Retina (tissue), 1 donor: ENCODE data around the gene NOTCH1.
A peak's percentile ranks its signal among the peaks of the same experiment; 100 is the strongest.
"Not testable (repeated sequence)": the region's sequence is repeated elsewhere in the genome, so short reads cannot be mapped to it uniquely, and the experiment has no call there.

Experiments used
- DNase-seq: peaks from one replicate; pipeline ENCODE4 v3.0.0-alpha.2; 2016

Gene NOTCH1

DNA sequence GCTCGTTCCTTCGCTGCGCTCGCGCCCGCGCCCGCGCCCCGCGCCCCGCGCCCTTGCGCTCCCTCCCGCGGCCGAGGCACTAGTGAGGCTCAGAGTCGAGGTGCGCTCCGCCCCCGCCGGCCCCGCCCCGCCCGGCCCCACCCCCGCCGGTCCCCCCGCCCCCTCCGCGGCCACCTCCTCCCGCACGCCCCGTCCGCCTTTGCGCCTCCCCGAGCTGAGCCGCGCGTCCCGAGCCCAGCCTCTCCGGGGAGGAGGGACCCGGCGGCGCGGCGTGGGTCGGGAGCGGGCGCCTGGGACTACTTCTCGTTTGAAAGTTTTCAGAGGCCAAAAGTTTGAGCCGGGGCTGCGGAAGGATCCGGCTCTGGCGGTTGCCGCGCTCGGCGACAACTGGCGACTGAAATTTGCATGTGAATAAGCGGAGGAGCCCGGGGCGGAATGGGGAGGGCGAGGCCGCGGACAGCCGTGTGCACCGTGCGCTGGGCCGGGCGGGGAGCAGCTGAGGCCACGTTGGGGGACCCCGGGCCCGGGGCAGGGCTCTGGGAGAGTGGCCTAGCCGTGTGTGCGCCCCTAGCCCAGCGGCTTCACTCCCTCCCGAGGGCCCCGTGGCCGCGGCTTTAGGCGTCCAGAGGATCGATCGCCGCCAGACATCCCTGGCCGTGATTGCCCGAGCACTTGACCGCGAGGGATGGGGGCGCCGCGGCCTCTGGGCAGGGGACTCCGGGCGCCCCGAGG lies at the start of gene NOTCH1:
Gene NOTCH1, minus strand, starts transcription at position 84 of the 732 bp plus-strand sequence. CDS start 262 bp downstream, outside the sequence.
- DNase-seq = peak; percentile 95

DNA sequence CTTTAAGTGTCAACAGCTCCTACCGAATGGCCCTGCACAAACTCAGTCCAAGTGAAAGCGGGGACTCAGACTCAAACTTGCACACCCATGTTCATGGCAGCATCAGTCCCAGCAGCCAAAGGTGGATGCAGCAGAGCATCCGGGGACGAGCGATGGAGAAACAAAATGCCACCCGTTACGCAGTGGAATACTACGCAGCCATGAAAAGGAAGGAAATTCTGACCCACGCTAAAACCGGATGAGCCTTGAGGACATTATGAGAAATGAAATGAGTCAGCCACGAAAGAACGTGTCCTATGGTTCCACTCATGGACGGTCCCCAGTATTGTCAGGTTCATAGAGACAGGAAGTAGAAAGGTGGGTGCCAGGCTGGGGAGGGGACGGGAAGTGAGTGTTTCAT lies 48.6 kb upstream of the NOTCH1 start:
- no peak for DNase-seq

DNA sequence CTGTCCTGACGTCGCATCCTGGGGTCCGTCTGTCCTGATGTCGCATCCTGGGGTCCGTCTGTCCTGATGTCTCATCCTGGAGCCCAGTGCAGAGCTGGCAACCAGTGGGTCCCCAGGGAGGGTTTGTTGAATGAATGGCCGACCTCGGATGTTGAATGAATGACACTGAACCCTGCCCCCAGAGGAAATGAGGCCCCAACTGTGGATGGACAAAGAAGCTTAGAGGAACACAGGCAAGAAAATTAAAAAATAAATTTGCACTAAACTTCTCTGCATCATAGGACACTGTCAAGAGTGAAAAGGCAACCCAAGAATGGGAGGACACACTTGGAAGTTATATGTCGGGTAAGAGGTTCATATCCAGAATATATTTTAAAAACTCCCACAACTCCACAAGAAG lies 47.7 kb upstream of the NOTCH1 start:
- DNase-seq = no peak

DNA sequence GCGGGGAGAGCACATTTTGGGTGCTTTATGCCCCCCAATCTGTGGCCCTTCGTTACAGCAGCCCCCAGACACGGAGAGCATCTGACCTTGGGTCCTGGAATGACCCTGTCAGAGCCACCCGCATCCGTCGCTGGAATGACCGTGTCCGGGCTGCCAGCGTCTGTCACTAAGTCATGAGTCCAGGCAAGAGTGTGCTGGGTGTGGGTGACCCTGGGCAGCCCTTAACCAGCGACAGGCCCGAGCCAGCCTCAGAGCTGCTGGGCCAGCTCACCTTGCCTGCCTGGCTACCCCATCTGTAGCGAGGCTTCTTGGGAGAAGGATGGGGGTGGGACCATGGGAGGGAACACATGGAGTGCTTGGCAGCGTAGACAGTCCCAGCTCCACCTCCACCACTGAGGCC lies 46.8 kb upstream of the NOTCH1 start:
- no peak for DNase-seq

DNA sequence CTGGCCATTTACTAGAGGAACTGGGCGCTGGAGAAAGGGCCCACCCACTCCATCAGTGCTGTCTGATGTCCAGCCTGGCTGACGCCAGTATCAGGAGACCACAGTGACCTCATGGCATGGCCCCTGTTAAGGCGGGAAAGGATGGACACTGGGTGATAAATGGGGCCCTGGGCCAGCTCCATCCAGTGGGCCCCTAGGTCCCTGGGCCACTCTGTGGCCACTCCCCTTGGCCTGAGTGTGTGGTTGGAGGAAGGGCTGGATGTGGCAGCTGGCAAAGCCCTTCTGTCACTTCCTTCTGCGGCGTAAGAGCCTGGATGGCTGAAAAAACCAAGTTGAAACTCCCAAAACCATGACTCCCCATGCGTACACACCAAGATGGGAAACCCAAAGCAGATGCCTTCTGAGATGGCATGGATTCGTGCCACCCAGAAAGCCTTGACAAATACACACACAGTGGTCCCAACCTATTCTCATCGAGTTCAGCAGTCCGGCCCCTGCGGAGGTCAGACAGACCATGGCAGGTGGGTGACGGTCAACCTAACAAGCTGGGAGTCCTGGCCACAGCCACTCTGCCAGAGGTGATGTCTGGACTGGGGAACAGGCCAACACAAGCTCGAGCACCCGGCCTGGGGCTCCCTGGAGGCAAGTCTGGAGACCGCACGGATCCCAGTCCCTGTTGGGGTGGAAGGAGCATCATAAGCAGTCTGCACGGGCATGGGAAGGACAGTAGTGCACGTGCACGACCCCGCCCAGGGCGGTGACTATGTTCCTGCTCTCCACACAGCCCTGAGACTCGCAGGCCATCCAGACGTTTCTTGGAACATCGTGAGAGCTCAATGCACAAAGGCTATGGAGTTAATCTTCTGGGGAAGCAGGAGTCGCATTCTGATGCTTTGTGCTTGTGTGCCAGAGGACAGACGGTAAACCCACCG lies 45.2 kb upstream of the NOTCH1 start:
- DNase-seq = no peak

DNA sequence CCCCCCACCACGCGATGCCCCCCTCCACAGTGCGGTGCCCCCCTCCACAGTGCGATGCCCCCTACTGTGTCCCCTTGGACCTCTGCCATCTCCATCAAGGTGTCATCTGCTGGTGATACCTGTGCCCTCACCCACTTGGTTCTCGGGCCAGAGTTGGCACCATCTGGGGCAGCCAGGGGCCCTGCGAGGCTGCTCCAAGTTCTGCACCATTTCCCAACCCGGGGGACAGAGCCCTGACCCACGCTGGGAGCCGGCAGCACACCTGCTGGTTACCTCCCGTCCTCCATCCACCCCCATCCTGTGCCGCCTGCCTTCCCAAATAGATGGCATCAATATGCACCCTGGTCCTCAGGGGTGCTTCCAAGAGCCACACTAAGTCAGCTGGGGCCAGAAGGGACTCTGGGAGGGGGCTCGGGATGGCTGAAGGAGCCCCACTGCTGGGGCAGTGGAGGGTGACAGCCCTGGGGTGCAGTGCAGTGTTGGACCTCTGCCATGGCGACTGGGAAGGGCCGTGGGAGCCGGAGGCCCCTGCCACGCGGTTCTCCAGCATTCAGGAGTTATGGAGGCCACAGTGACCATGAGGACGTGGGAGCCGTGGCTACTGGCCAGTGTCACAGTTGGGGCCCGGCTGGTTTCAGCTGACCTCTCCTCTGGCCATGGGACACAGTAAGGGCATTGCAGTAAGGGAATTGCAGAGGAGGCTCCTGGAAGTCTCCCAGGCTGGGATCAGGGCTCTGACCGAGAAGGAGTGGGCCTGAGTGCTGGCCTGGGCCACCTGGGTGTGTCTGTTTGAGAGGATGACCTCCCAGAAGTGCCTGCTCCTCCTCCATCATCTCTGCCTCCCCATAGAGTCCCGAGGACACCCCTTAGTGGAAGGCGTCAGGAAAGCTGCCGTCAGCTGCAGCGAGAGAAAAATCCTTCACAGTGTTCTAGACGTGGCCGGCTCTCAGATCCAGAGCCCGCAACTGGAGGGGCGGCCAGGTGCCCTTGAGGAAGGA lies 44.2 kb upstream of the NOTCH1 start:
- DNase-seq = no peak

DNA sequence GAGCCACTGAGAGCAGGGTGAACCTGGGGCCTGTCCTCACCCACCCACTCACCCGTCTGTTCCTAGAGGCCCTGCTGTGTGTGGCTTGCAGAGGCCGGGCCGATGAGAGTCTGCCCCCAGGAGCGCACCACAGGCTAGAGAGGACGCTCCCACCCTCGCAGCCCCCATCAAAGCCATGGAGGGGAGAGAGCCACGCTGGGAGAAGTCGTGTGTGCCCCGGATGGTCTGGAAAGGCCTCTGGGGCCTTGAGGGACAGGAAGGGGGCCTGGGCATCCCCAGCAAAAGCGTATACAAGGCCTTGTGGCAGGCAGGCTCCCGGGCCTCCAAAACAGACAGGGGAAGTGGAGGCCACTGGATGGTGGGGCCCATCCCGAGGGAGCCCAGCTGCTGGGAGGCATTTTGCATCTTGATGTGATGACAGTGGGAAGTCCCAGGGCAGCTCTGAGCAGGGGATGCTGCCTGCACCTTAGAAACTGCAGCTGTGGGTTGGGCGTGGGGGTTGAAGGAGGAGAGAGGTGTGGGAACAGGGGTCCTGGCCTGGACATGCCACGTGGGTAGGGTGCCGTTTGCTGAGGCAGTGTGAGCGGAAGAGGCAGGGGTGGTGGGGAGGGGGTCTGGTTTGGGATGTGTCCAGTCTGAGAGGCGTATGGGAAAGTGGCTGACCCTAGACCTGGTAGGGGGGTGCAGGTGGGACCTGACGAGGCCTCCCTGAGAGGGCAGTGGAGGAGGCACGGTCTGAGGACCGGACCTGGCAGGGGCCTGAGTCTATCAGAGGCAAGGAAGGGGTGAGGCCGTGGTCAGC lies 43.0 kb upstream of the NOTCH1 start:
- peak; percentile 74 for DNase-seq

DNA sequence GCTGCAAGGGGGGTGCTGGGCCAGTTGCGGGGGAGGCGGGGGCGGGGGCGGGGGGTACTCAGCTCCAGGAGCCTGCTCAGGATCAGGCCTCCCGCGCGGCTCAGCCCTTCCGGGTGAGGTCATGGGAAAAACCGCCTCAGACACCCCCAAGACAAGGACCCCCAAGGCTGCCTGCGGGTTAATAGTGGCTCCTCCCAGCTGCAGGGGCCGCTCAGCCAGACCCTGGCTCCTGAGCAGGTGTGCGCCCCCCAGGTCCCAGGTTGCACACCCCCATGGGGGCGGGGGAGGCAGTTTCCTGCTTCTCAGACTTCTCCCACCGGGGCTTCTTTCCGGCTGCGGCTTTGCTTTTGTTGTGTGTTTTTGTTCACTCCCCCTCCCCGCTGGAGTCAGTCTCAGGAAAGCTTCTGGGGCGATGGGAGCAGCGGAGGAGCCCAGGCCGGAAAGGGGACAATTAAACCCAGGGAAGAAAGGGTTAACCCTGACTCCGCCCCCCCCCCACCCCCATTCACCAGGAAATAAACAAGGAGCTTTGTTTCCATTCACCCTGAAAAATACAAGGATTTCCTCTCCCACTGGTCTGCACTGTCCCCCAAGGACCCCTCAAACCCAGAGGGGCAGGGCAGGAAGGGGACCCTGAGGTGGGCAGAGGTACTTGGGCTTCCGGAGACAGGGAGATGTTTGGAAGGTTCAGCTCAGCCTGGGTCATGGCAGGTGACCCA lies 42.3 kb upstream of the NOTCH1 start:
- peak; percentile 84 for DNase-seq

DNA sequence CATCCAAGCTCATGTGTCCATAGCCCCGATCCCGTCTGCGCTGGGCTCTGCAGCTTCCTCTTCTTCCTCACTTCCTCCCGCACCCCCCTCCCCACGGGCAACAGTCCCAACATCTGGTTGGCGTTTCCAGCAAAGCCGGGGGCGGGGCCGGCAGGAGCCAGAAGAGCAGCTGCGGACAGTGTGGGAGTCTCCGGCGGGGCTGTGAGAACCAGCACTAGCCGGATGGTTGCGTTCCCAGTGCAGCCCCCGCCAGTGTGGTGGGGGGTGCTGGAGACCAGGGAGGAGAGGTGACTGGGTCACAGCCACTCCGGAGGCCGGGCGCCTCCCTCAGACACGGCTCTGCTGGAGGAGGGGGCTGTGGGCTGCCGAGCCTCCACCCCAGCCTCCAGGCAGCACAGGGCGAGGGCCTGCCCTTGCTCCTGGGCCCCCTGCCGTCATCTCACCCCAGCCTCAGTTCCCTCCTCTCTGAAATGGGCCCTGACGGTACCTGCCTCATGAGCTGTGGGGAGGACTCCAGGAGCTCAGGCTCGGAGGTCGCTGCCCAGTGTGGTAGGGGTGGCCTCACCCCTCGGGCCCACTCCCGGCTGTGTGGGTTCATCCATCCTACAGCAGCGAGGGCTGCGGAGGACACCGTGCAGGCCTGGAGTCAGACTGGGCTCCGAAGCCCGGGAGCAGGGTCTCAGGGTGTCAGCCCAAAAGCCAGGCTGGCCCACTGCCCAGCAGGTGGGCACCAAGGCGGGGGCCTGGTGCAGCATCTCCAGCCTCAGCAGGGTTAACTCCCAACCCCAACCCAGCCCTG lies 41.5 kb upstream of the NOTCH1 start:
- DNase-seq = peak; percentile 79

DNA sequence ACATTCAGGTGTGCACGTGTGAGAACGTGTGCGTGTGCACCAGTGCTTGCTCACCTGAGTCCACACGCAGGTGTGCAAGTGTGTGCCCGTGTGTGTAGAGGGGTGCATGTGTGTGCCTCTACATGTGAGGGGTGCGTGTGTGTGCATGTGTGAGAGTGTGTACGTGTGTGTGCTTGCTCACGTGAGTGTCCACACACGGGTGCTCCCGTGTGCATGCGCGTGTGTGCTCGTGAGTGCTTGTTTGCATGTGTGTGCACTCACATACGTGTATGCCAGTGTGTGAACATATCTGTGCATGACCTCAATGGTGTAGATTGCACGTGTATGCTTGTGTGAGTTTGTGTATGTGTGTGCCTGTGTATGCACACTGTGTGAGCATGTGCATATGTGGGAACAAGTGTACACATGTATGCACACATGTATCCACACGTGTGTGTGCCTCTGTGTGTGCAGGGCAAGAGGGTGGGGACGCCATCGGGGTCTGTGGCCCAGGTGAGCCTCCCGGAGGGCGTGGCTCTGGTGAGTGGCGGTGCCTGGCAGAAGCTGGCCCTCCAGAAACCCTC lies 40.6 kb upstream of the NOTCH1 start:
- DNase-seq = no peak

DNA sequence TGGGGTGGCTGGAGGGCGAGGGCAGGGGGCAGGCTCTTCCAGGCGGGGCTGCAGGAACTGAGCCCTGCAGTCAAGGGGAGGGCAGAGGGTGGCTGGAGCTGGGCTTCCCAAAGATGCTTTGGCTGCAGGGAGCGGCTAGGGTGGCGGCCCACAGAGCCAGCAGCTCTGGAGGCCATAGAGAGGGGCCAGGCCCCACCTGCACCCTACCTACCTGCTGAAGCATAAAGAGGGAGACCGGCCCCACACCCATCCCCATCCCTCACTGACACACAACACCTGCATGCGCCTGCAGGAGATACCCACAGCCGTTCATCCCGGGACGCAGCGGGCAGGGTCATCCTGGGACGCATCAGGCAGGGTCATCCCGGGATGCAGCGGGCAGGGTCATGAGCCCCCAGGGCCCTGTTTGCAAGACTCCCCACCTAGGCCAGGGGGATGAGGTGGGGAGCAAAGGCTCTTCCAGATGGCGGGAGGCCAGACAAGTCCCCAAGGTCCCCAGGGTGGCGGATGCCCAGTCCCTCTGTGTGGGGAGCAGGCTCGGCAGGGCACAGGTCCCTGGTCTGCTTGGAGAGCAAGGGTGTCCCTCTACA lies 39.8 kb upstream of the NOTCH1 start:
- no peak for DNase-seq

DNA sequence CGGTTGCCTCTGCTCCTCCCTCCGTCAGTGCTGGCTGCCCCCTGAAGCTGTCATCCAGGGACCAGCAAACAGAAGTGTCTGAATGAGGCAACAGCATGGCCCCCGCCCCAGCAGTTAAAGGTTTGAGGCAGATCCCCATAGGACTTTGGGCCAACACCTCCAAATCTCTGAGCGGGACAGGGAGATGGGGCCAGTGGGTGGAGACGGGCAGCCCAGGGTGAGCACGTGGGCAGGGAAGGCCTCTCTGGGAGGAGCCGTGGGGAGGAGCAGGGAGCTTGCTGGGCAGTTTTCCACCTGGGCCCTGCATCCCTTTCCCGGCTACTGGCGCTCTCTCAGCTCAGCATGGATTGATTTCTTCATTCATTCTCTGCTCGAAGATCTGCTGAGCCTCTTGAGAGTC lies 39.1 kb upstream of the NOTCH1 start:
- no peak for DNase-seq

DNA sequence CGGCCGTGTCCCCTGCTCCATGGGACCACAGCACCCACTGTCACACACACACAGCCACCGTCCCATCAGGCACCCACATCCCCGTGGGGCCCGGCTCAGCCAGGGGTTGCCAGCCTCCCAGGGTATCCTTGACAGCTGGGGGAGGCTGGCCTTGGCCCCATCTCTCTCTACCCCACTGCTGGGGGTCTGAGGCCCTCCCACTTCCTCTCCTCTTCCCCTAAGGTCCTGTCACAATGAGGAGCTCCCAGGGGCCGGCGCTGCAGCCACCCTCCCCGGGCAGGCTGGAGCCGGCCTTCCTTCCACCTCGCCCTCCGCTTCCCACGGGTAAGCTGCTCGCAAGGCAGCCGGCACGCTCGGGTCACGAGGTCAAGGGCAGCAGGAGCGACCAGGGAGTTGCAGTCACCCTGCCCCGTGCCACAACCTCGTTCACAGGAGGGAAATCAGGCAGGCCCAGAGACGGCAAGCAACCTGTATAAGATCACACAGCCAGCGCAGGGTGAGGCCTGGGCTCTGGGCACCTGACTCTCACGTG lies 38.6 kb upstream of the NOTCH1 start:
- DNase-seq = no peak

DNA sequence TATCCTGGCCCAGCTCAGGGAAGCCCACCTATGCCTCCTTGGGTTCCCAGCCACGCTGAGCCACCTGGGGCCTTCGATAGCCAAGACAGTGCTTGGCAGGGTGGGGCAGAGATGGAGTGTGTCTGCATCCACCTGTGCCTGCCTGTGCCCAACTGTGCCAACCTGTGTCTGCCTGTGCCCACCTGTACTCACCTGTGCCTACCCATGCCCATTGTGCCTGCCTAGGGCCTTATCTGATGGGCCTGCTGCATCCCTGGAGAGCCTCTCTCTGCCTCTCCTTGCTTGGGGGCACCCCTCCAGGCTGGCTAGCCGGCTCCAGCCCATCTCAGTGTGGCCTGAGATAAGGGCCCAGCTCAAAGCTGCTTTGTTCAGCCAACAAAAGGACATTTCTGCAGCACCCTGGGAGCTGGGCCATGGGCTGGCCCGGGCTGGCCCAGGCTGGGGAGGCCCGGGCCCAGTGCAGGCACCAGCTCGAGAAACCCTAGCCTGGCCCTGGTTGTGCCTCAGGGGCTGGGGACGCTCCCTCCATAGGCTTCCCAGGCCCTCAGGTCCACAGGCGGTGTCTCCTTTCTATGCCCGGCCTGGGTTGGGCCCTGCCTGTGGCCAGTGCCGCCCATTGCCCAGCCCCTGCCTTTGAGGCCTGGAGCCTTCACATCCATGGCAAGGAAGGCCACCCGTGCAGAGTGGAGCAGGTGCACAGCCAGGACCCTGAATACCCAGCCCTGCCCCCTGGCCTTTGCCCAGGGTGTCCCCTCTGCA lies 37.3 kb upstream of the NOTCH1 start:
- DNase-seq = no peak

DNA sequence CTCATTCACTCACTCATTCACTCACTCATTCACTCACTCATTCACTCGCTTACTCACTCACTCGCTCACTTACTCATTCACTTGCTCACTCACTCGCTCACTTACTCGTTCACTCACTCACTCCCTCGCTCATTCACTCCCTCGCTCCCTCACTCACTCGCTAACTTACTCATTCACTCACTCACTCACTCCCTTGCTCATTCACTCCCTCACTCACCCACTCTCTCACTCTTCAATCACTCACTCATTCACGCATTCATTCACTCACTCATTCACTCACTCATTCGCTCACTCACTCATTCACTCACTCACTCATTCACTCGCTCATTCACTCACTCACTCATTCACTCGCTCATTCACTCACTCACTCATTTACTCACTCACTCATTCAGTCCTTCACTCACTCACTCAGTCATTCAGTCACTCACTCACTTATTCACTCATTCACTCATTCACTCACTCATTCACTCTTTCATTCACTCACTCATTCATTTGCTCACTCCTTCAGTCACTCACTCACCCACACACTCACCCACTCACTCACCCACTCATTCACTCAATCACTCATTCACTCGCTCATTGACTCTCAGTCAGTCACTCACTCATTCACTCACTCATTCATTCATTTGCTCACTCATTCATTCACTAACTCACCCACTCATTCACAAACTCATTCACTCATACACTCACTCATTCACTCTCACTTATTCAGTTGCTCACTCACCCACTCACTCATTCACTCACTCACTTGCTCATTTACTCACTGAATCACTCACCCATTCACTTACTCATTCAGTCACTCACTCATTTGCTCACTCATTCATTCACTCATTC lies 36.0 kb upstream of the NOTCH1 start:
- DNase-seq = no peak

DNA sequence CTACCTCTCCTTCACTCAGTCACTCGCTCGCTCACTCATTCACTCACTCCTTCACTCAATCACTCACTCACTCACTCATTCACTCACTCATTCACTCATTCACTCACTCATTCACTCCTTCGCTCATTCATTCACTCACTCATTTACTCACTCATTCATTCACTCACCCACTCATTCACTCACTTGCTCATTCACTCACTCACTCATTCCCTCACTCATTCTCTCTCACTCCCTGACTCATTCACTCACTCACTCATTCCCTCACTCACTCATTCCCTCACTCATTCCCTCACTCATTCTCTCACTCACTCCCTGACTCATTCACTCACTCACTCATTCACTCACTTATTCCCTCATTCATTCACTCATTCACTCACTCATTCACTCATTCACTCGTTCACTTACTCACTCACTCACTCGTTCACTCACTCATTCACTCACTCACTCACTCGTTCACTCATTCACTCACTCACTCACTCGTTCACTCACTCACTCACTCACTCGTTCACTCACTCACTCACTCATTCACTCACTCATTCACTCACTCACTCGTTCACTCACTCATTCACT lies 33.9 kb upstream of the NOTCH1 start:
- not testable (repeated sequence) for DNase-seq
